Activated CD8-positive, alpha-beta T cell treated with anti-CD3 and anti-CD28 coated beads, Interleukin-2, amount 10 ng/mL, durations not matched to agents 7 days and 5 days (primary cell): ENCODE results near the gene PRSS16. TPM values are rescaled to one million over a fixed set of nuclear protein-coding genes. Genes with fewer than 3 reads are reported as not detected.

Source experiments
- total RNA-seq, 2 experiments: library from RNA; stranded (reverse); gene quantifications; one replicate each; pipeline ENCODE4 v1.2.3, GENCODE V29; 2021

PRSS16 gene
- total RNA-seq, 2 experiments from 2014 or later, result 0.81 to 0.82 TPM

Other genes with a start within 250 kb of the PRSS16 start
- gene POM121L2, start 64.6 kb downstream of the PRSS16 start, total RNA-seq, result not detected
- 1 to 10 TPM; 1.1 to 1.9 TPM for gene ZNF391, start 141.1 kb downstream of the PRSS16 start, total RNA-seq
- 10 to 100 TPM; 11.6 to 12.3 TPM for gene ZNF184, start 225.4 kb downstream of the PRSS16 start, total RNA-seq